Heart left ventricle (tissue), 13 donors: ENCODE measurements around the gene CCR2.

Source experiments
- POLR2A ChIP-seq, 2 donors: fragments of 450-650 bp; IDR thresholded peaks; one replicate each; pipeline ENCODE4 v1.6.1; 2017; ENCODE audit warnings: antibody characterized with exemption in 2 of 2, mild to moderate bottlenecking in 2 of 2, moderate library complexity in 2 of 2
- TF ChIP-seq, protein P1 (sequence below), 12 donors: fragments of 200-600 bp; sonication (generic) in 4 of 12; IDR thresholded peaks; one replicate each; pipeline versions ENCODE4 v1.5.0 to v1.8.0; 2018 to 2022; ENCODE audit warnings: antibody characterized with exemption in 12 of 12, mild to moderate bottlenecking in 5 of 12
- donor health status: ischemic (EF 13 %, LVEDD 7.1; RV severe dilation, severe dysfunction).
- donor health status: DM: no; HTN: yes; CAD: no.
- donor health status: DM: no; HTN: no; CAD: no.
- donor health status: ischemic (EF 25% LVEDD 6.9; RV normal size, moderate dysfunction).
- donor health status: ischemic (EF 25% LVEDD 5.7; RV mildly dilated, moderate dysfunction).
- donor health status: ischemic (EF 35%, LVEDD 5.7; RV mildly dilated, moderate dysfunction).
- donor health status: nonischemic (EF 11% LVEDD 7.7; RV severe dilation, severe dysfunction).
- donor health status: DM: yes; HTN: yes; CAD: no.
- donor health status: PGD.
- donor health status: ischemic (EF 29% LVEDD 5.4; RV normal size, mild dysfunction).
- donor health status: nonischemic (EF 23%, LVEDD 6.1; RV moderate dilation, normal function).

DNA sequence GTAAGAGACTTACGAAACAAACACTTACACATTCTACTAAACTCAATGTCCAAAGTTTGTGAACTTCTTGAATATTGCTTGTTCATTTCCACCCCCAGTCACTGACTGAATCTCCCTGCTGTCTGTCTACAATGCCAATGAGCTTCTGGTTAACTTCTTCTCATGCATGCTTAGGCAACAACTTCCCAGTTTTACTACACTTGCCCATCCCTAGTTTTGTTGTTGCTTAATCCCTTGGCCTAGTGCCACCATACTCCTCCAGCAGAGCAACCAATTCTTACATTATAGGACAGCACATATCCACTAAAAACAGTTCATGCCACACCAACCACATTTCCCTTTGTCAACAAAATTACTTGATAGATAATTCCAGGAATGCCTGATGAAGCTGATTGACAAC, 40.9 kb upstream of the CCR2 start:
- no peak for TF ChIP-seq POLR2A (IDR thresholded peaks at IDR 0.05)
- TF ChIP-seq, protein P1, sequence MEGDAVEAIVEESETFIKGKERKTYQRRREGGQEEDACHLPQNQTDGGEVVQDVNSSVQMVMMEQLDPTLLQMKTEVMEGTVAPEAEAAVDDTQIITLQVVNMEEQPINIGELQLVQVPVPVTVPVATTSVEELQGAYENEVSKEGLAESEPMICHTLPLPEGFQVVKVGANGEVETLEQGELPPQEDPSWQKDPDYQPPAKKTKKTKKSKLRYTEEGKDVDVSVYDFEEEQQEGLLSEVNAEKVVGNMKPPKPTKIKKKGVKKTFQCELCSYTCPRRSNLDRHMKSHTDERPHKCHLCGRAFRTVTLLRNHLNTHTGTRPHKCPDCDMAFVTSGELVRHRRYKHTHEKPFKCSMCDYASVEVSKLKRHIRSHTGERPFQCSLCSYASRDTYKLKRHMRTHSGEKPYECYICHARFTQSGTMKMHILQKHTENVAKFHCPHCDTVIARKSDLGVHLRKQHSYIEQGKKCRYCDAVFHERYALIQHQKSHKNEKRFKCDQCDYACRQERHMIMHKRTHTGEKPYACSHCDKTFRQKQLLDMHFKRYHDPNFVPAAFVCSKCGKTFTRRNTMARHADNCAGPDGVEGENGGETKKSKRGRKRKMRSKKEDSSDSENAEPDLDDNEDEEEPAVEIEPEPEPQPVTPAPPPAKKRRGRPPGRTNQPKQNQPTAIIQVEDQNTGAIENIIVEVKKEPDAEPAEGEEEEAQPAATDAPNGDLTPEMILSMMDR (IDR thresholded peaks at IDR 0.05), result no peak
